GM12864 (cell line): ENCODE measurements around the gene AFG3L2.
"Not testable (repeated sequence)": the region's sequence is repeated elsewhere in the genome, so short reads cannot be mapped to it uniquely, and the experiment has no call there.

Source experiments
- DNase-seq: peaks from one replicate; pipeline ENCODE4 v3.0.0-alpha.2; 2011; ENCODE audit warnings: low read depth
- H3K4me3 ChIP-seq: 2 replicates; pipeline ENCODE4 v1.5.1; 2011; ENCODE audit warnings: mild to moderate bottlenecking, low read depth, low read length, control low read depth
- CTCF ChIP-seq: IDR thresholded peaks from 2 replicates; pipeline ENCODE4 v1.5.1; 2011; ENCODE audit warnings: low read depth, mild to moderate bottlenecking, moderate library complexity, low read length, control low read depth, inconsistent platforms; ENCODE audit errors: missing control alignments

AFG3L2 gene

GRCh38 chr18:12417687-12418086 is 40.7 kb upstream of the AFG3L2 start:
- TF ChIP-seq CTCF, result no peak
- no peak overlapping the region for H3K4me3 ChIP-seq
- DNase-seq, result no peak

GRCh38 chr18:12416098-12416729 is 39.2 kb upstream of the AFG3L2 start:
- no peak overlapping the region for H3K4me3 ChIP-seq
- no peak for DNase-seq
- TF ChIP-seq CTCF, result no peak

GRCh38 chr18:12411456-12411855 is 34.4 kb upstream of the AFG3L2 start:
- H3K4me3 ChIP-seq, result no peak overlapping the region
- no peak for DNase-seq
- TF ChIP-seq CTCF, result no peak

GRCh38 chr18:12410747-12411146 is 33.7 kb upstream of the AFG3L2 start:
- not testable (repeated sequence) for H3K4me3 ChIP-seq, DNase-seq

- DNase-seq, result no peak
- no peak for TF ChIP-seq CTCF
- H3K4me3 ChIP-seq, result no peak overlapping the region
Observed at GRCh38 chr18:12410081-12410481, 33.1 kb upstream of the AFG3L2 start.

- DNase-seq, result no peak
- no peak for TF ChIP-seq CTCF
- no peak overlapping the region for H3K4me3 ChIP-seq
Observed at GRCh38 chr18:12409469-12409868, 32.4 kb upstream of the AFG3L2 start.

- no peak for DNase-seq
- TF ChIP-seq CTCF, result no peak
- H3K4me3 ChIP-seq, result peak overlapping the region; percentile 61
Observed at GRCh38 chr18:12408247-12408869, 31.3 kb upstream of the AFG3L2 start.
